IPS-20b (cell line): ENCODE data around the gene LRRTM4.

Source experiments
- H3K27ac ChIP-seq: one replicate; pipeline ENCODE4 v1.5.1; 2013; ENCODE audit warnings: low read length
- H3K27me3 ChIP-seq: 2 replicates; pipeline ENCODE4 v1.6.1; 2013; ENCODE audit warnings: mild to moderate bottlenecking, low read length, inconsistent platforms; ENCODE audit not compliant: insufficient read depth
- H3K36me3 ChIP-seq: 2 replicates; pipeline ENCODE4 v1.6.1; 2013; ENCODE audit warnings: low read depth, mild to moderate bottlenecking, inconsistent platforms, low read length, moderate library complexity; ENCODE audit not compliant: insufficient read depth
- H3K4me1 ChIP-seq: 2 replicates; pipeline ENCODE4 v1.6.1; 2013; ENCODE audit warnings: mild to moderate bottlenecking, control low read depth, inconsistent platforms, low read length, moderate library complexity; ENCODE audit not compliant: insufficient read depth
- H3K4me3 ChIP-seq: 2 replicates; pipeline ENCODE4 v1.5.1; 2013; ENCODE audit warnings: mild to moderate bottlenecking, low read length, inconsistent platforms
- H3K9ac ChIP-seq: 2 replicates; pipeline ENCODE4 v1.6.1; 2013; ENCODE audit warnings: low read depth, mild to moderate bottlenecking, inconsistent platforms, low read length, moderate library complexity
- H3K9me3 ChIP-seq: 2 replicates; pipeline ENCODE4 v1.6.1; 2013; ENCODE audit warnings: mild to moderate bottlenecking, low read depth, low read length, inconsistent platforms; ENCODE audit not compliant: insufficient read depth

LRRTM4 gene

GRCh38 chr2:77519164-77519887 is 2.9 kb downstream of the LRRTM4 start:
- Histone ChIP-seq H3K27ac (peak overlapping the region; percentile 97), H3K9me3 (no peaks in the 10 kb centered on the region), H3K9ac (peak overlapping the region; percentile 88; the same call in 1 of the 2 replicates), H3K4me3 (peak overlapping the region; percentile 70; the same call in 1 of the 2 replicates), H3K36me3 (no peaks in the 10 kb centered on the region; the same call in 1 of the 2 replicates), H3K27me3 (no peaks in the 10 kb centered on the region), H3K4me1 (peaks cover 46% of the 10 kb centered on the region)

DNA sequence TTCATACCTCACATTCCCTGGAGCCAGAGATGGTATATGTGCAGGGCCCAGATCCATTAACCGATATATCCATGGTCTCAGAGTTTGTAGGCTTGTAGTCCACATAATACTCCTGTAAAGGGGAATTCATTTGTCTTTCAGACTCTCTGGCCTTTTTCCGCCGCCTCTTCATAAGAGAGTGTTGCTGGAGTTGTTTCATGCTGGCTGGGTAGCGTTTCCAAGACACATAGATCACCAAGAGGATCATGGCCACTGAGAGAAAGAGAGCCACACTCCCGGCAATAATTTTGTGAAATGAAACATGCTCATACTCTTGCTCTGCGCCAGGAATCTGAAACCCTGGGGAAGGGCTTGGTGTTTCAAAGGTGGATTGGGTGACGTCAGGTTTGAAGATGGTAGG is 3.9 kb downstream of the LRRTM4 start:
- Histone ChIP-seq H3K36me3 (no peaks in the 10 kb centered on the region; the same call in 1 of the 2 replicates), H3K4me3 (no peak overlapping the region), H3K27ac (no peak overlapping the region), H3K4me1 (peaks cover 36% of the 10 kb centered on the region), H3K9ac (no peak overlapping the region), H3K9me3 (no peaks in the 10 kb centered on the region), H3K27me3 (no peaks in the 10 kb centered on the region)

GRCh38 chr2:77513191-77513590 is 9.0 kb downstream of the LRRTM4 start:
- Histone ChIP-seq H3K27ac (no peak overlapping the region), H3K27me3 (no peaks in the 10 kb centered on the region), H3K4me3 (no peak overlapping the region), H3K36me3 (no peaks in the 10 kb centered on the region; the same call in 1 of the 2 replicates), H3K9me3 (no peaks in the 10 kb centered on the region), H3K9ac (no peak overlapping the region), H3K4me1 (peaks cover 7% of the 10 kb centered on the region; the same call in 1 of the 2 replicates)

GRCh38 chr2:77512507-77512906 is 9.7 kb downstream of the LRRTM4 start:
- Histone ChIP-seq H3K4me3 (no peak overlapping the region), H3K27ac (no peak overlapping the region), H3K36me3 (no peaks in the 10 kb centered on the region), H3K9me3 (no peaks in the 10 kb centered on the region), H3K27me3 (no peaks in the 10 kb centered on the region), H3K9ac (no peak overlapping the region), H3K4me1 (peaks cover 7% of the 10 kb centered on the region; the same call in 1 of the 2 replicates)

DNA sequence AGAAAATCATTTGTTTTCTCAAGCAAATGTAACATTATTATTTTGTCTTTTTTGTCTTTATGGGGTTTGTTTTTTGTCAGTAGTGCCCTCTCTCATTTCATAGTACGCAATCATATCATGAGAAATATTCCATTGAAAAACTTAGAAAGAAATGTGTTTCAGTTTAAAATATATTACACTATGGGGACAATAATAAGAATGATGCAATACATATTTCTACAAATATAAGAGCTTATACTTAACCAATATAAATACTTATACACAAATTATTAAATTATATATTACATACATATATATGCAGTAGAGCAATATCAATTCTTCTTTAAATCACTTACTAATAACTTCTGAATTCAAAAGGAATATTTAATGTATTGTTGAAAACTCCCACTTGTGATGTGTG is 13.7 kb downstream of the LRRTM4 start:
- H3K27me3 ChIP-seq: no peaks in the 10 kb centered on the region
- H3K9me3 ChIP-seq: no peaks in the 10 kb centered on the region
- peaks cover 7% of the 10 kb centered on the region; the same call in 1 of the 2 replicates for H3K4me1 ChIP-seq
- H3K27ac ChIP-seq: no peak overlapping the region
- no peaks in the 10 kb centered on the region for H3K36me3 ChIP-seq
- no peak overlapping the region for H3K9ac ChIP-seq
- no peak overlapping the region for H3K4me3 ChIP-seq

DNA sequence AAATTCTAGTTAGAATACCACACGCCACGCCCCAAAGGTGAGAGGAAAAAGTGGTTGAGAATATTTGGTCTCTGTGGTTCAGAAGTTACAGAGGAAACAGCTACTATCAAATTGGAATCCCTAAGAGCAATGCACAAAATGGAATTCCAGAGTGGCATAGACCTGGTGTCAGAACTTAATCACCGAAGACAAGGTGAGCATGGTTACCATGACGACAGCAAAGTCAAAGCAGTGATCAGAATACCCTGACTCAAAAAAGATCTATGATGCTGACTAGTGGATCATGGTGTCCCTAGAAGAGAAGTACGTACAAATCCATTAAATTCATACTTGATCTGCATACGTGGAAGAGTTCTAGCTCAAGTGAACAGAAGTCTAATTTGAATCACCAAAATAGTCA is 14.5 kb downstream of the LRRTM4 start:
- Histone ChIP-seq H3K4me1 (peaks cover 8% of the 10 kb centered on the region; the same call in 1 of the 2 replicates), H3K9ac (no peak overlapping the region), H3K4me3 (no peak overlapping the region), H3K27ac (no peak overlapping the region), H3K27me3 (no peaks in the 10 kb centered on the region), H3K36me3 (no peaks in the 10 kb centered on the region), H3K9me3 (no peaks in the 10 kb centered on the region)

GRCh38 chr2:77488141-77488540 is 34.0 kb downstream of the LRRTM4 start:
- Histone ChIP-seq H3K27me3 (no peaks in the 10 kb centered on the region), H3K27ac (no peak overlapping the region), H3K36me3 (no peaks in the 10 kb centered on the region), H3K4me3 (no peak overlapping the region), H3K4me1 (peaks cover 8% of the 10 kb centered on the region; the same call in 1 of the 2 replicates), H3K9ac (no peak overlapping the region), H3K9me3 (no peaks in the 10 kb centered on the region)

DNA sequence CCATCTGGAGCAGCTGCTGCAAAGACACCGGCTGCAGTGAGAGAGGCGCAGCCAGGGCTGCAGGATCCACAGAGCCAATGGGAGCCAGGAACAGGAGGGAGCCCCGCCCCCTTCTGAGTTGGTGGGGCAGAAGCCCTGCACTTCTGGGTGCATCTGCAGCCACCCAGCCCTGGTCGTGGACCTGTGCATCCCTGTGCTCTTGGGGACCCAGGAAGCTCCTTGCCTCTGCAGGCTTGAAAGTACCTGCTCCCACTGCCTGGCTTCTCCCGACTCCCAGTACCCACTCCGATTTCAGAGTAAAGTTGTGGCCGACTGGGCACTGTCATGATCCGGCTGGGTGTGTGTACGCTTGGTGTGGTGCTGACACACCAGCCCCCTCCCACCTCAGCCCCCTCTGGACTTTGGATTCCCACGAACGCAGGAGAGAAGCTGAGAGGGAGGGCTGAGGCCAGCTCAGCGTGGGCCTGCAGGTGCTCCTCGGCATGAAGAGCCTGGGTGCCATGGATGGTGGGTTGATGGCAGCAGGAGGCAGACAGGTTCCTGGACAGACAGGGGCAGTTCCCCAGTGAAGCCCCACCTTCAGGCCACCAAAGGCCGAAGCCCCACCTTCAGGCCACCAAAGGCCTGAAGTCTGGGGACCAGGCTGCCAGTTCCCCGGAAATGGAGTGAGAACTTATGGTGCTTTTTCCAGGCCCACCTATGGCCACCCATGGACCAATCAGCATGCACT is 34.9 kb downstream of the LRRTM4 start:
- H3K9me3 ChIP-seq: no peaks in the 10 kb centered on the region
- H3K36me3 ChIP-seq: no peaks in the 10 kb centered on the region
- H3K4me3 ChIP-seq: no peak overlapping the region
- H3K9ac ChIP-seq: no peak overlapping the region
- no peaks in the 10 kb centered on the region for H3K27me3 ChIP-seq
- peaks cover 8% of the 10 kb centered on the region; the same call in 1 of the 2 replicates for H3K4me1 ChIP-seq
- H3K27ac ChIP-seq: no peak overlapping the region

- Histone ChIP-seq H3K27me3 (no peaks in the 10 kb centered on the region), H3K9ac (no peak overlapping the region), H3K9me3 (no peaks in the 10 kb centered on the region; the same call in 1 of the 2 replicates), H3K4me3 (no peak overlapping the region), H3K4me1 (peaks cover 8% of the 10 kb centered on the region), H3K36me3 (no peaks in the 10 kb centered on the region), H3K27ac (no peak overlapping the region)
Observed at GRCh38 chr2:77484026-77484425, 38.1 kb downstream of the LRRTM4 start.

DNA sequence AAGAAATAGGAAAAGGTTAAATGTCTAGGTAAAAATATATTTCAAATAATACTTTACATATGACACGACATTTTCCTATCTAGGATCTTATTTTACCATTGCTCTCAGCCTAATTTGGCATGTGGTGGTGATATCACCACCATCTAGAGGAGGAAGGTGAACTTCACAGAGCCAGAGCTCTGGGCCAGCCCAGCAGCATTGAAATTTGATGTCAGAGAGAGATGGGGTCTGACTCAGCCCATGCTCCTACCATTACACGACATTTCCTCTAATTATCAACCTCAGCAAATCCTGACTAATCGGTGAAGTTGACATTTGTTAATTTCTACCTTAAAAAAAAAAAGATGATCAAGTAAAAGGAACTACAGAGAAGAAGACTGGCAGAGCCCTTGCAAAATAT is 42.3 kb downstream of the LRRTM4 start:
- Histone ChIP-seq H3K4me1 (peaks cover 8% of the 10 kb centered on the region), H3K9ac (no peak overlapping the region), H3K27ac (no peak overlapping the region), H3K36me3 (no peaks in the 10 kb centered on the region), H3K27me3 (no peaks in the 10 kb centered on the region), H3K4me3 (no peak overlapping the region), H3K9me3 (peaks cover 5% of the 10 kb centered on the region)

DNA sequence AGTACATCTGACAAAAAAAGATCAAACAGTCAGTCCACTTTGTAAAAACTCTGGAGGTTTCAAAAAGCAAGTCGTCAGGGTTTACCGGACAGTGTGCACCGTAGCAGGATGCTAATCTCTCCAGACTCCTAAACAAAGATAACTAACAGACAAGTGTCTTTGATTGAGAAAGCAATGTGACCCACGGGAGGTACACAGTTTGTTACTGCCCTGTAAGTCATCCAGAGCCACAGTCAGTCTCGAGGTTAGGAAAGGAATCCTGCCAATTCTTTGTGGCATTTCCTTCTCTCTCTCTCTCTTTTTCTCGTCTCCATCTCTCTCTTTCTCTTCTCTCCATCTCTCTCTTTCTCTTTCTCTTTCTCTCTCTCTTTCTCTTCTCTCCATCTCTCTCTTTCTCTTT is 42.8 kb downstream of the LRRTM4 start:
- Histone ChIP-seq H3K4me1 (peaks cover 3% of the 10 kb centered on the region), H3K4me3 (no peak overlapping the region), H3K27ac (no peak overlapping the region)

DNA sequence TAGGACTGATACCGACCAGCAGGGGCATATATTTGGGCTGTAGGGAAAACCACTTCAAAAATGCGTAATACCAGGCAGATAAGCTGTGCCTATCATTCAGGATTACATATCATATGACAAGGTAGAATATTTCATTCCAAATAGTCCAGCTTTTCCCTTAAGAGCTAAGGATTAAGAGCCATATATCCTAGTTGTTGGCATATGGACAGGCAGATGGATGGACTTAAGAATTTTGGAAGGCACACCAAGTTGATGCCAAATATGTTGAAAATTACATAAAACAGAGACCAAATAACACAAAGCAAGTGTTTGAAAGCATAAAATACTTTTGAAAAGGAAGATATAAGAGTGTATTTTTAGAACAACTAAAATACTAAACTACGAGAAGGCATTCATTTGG is 52.1 kb downstream of the LRRTM4 start:
- Histone ChIP-seq H3K4me1 (no peaks in the 10 kb centered on the region), H3K9me3 (no peaks in the 10 kb centered on the region), H3K36me3 (no peaks in the 10 kb centered on the region), H3K27ac (no peak overlapping the region), H3K4me3 (no peak overlapping the region), H3K9ac (no peak overlapping the region), H3K27me3 (no peaks in the 10 kb centered on the region)

More for the DNA sequence above, 42.8 kb downstream of the LRRTM4 start:
- Histone ChIP-seq H3K36me3 (no peaks in the 10 kb centered on the region), H3K27me3 (no peaks in the 10 kb centered on the region), H3K9ac (no peak overlapping the region), H3K9me3 (peaks cover 5% of the 10 kb centered on the region)
